ENCODE measurements around the gene BCAR1.
"Not testable (repeated sequence)": the region's sequence is repeated elsewhere in the genome, so short reads cannot be mapped to it uniquely, and the experiment has no call there.

The BCAR1 gene

DNA sequence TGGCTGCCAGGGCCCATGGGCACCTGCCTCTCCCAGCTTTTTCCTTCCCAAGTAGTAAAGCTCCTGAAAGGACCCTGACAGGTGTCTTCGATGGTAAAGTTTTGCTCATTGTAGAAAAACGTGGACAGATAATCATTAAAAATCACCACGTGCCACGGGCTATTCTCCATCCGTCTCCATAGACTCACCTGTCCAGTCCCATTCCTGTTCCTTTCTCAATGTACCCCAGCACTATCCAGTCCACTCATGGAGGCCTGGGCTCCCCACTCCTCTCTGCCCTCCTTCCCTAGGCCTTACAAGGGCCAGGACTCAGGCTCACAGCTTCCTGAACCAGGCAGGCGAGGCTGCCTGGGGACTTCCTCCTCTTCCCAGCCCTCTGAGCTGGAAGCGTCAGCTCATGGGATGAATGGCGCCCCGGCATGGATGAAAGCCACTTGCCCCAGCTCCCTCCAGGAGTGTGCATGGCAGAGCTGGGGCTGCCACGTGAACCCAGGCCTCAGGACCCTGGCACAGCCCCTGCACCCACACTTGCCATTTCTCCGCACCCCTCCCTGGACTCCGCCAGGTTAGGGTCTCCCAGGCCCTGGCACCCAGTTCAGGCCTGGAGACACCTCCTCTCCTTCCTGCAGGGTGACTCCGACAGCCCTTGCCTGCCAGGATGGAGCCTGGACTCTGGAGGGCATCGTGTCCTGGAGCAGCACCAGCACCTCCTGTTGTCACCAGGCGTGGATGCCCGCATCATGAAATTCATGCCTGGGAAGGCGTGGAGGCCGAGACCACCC lies 23.9 kb downstream of the BCAR1 start:
- FAIRE-seq (no peak), DNase-seq (ENCODE audit: insufficient read length, low spot score) (no peak)

DNA sequence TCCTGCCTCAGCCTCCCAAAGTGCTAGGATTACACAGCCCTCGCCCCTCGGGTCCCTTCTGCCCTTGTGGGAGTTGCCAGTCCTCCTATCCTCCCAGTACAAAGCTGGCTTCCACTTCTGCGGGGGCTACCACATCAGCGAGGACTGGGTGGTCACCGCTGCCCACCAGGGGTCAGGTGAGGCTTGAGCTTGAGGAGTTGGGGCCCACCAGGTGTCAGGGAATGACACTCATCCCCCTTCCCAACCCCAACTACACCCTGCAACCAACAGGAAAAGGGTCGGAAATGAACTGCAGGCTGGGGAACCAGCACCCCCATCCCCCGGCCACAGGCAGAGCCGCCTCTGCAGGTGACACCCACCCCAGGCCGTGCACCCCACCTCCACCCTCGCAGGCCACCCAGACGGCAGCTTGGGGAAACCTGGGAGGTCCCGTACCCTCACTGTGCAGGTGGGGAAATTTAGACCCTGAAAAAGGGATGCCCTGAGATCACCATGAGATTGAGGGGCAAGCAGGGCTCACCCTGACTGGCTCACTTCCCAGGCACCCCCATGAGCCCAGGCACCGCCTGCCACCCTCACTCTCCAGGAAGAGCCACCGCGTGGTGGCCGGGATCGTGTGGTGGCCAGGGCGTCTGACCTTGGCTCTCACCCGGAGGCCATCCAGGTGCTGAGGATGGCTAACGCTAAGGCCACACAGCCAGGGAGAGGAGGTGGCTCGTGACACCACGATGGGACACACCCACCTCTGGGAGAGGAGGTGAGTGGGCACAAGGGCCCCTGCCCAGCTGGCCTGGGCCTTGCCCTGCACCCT lies 24.7 kb downstream of the BCAR1 start:
- no peak for FAIRE-seq
- no peak for DNase-seq (ENCODE audit: insufficient read length, low spot score)

DNA sequence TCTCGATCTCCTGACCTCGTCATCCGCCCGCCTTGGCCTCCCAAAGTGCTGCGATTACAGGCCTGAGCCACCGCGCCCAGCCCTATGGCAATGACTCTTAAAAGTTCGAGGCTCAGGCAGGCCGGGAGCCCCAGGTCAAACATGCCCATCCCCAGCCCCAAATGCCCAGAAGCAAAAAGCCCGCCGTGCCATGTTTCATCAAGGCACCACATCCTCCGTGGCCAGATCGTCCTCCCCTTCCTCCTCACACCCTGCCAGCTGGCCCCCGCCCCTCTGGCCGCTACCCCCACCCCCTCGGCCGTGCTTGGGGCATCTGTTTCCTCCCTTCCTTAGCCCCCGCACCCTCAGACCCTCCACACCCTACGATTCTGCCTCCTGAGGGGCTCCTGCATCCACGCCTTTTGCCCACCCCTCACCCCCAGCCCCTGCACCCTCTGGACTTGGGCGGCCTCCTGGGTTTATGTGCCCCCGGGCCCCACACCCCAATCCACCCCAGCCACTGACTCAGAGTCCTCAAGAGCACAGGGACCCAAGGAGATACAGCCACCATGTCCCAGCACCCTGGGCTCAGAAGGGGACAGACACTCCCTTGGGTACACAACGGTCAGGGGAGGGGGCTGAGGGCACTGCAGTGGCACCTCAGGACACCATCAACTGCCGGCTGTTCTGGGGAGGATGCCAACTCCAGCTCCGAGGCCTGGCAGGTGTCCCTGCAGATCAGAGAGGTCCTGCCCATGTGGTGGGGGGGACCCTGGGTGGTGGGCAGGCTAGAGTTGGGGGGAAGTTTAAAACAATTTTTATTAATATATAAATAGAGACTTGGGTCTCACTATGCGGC lies 25.5 kb downstream of the BCAR1 start:
- FAIRE-seq (no peak), DNase-seq (ENCODE audit: insufficient read length, low spot score) (no peak)

DNA sequence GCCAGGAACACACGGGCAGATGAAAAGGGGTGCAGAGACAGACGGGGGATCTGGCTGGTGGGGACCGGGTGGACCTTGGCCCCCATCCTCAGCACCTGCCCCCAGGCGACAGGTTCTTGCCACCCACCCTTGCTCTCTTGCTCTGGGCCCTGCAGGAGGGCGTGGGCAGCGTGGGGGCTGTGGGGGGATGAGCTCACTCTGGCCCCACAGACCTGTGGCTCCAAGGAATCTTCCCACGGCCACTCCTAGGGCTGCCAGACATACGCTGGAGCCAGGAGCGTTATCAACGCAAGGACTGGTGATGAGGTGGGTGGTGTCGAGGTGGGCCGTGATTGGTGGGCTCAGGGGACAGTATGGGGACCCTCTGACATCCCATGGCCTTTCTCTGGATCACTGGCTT lies 26.3 kb downstream of the BCAR1 start:
- FAIRE-seq (no peak), DNase-seq (ENCODE audit: insufficient read length, low spot score) (no peak)

DNA sequence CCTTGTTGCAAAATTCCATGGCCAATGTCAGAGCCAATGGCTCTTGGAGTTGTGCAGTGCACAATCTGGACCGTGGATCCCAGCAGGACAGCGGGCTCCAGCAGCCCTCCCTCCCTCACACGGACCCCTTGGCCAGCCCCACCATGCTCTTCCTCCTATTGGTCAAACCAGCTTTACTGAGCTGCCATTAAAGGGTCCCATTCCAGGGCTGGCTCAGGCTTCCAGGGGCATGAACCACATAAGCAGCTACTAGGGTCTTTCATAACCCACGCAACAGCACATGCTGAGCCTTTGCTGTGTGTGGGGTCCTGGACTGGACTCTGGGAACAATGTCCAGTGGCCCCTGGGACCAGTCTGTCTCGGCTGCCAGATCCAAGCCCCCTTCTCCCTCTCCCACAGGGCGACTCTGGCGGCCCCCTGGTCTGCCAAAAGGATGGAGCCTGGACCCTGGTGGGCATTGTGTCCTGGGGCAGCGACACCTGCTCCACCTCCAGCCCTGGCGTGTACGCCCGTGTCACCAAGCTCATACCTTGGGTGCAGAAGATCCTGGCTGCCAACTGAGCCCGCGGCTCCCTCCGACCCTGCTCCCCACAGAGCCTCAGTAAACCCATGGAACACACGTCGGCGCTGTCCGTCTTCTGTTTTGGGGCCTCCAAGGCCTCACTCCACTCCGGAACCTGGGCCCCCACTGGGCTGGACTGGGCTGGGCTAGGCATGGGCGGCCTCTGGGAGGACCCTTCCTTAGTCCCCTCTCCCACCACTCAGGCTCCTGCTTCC lies 26.9 kb downstream of the BCAR1 start:
- no peak for FAIRE-seq

DNA sequence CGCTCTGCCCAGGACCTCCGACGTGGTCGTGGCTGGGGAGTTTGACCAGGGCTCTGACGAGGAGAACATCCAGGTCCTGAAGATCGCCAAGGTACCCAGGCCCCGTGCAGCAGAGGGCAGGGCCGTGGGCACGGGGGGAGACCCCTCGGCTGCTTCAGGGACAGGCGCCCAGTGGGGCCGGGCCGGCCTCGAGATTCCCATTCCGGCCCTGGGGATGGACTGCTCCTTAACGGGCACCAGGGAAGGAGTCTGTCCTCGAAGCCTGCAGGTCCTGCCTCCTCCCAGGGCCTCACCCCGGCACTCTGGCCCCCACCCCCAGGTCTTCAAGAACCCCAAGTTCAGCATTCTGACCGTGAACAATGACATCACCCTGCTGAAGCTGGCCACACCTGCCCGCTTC lies 28.3 kb downstream of the BCAR1 start:
- FAIRE-seq; DNase-seq (ENCODE audit: insufficient read length, low spot score): not testable (repeated sequence)

More for the DNA sequence above, 26.9 kb downstream of the BCAR1 start:
- DNase-seq (ENCODE audit: insufficient read length, low spot score) = no peak

DNA sequence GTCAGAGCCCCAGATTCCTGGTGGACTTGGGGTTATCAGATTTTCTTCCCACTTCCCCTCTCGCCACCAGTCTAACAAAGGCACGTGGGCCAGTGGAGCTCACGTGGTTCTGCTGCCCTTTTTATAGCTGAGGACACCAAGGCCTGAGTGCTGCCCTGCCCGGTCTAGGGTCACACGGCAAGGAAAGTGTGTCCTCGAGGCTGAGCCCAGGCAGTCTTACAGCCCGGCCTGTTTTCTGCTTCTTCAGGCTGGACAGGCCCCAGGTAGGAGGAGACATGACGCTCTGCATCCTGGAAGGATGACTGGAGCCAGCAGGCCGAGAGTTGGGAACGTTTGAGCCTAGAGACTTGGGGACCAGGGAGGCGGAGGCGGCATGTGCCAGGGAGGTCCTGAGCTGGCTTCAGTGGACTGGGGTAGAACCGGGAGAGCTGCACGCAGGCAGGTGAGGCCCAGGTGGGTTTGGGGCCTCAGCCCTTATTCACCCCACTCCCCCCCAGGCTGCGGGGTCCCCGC lies 29.1 kb downstream of the BCAR1 start:
- FAIRE-seq = no peak
- DNase-seq (ENCODE audit: insufficient read length, low spot score) = no peak

DNA sequence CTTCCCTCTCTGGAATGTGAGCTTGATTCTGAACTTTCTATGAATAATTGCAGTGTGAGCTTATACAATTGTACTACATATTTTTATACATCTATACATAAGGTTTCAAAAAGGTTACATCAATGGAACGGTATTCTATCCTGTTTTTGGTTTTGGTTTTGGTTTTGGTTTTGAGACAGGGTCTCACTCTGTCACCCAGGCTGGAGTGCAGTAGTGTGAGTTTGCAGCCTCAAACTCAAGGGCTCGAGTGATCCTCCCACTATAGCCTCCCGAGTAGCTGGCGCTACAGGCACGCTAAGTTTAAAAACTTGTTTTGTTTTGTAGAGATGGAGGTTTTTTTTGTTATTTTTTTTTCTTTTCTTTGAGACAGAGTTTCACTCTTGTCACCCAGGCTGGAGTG lies 31.6 kb downstream of the BCAR1 start:
- FAIRE-seq = peak; percentile 82

DNA sequence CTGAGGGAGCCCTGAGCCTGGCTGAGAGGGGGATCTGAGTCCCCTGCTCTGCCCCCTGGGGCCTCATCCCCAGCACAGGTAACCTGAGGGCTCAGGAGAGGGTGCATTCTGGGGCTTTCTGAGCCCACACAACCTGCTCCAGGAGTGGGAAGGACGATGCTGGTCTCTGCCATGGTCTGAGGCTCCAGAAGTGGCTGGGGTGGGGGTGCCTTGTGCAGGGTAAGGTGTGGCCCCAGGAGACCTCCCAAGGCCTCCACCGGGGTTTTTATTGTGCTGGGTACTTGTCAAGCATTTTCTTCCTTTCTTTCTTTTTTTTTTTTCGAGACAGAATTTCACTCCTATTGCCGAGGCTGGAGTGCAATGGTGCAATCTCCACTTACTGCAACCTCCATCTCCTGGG lies 32.3 kb downstream of the BCAR1 start:
- DNase-seq (ENCODE audit: insufficient read length, low spot score) = no peak
- FAIRE-seq = no peak

More for the DNA sequence above, 31.6 kb downstream of the BCAR1 start:
- no peak for DNase-seq (ENCODE audit: insufficient read length, low spot score)

DNA sequence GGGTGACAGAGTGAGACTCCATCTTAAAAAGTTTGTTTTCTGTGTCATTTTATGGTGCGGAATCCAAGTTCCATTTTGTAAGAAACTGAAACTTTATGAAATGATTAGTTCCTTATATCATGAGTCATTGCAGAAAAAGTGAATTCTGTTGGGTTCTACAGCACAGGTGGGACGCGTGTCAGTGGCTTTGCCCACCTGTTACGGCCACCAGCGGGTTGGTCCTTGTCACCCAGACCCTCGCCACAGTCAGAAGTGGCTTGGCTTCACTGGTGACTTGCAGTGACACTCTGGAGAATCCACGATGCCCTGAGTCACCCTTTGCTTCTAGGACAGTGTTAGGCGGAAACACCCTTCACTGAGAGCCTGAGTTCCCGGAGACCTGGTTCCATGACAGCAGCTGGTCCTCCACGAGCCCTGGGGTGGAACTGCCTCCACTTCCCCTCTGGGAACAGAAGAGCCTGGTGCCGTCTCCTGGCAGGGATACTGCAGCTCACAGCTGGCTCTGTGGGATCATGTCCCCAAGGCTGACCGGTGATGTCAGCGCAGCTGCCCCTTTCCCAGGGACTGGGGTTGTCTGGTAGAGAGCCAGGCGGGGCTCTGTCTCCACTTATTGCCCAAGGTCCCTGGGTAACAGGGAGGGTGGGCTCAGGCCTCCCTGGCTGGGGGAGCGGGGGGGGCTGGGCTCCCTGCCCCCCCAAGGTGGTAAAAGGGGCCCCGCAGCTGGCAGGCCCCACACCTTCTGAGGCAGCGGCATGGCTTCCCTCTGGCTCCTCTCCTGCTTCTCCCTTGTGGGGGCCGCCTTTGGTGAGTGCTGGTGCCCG lies 33.0 kb downstream of the BCAR1 start, which contains the start of gene CTRB1:
Gene CTRB1, plus strand, starts transcription at position 733 of the 821 bp plus-strand sequence. Its CDS starts 20 bp downstream, at position 753.
- peak; percentile 61 for DNase-seq (ENCODE audit: insufficient read length, low spot score)
- FAIRE-seq = peak; percentile 49

DNA sequence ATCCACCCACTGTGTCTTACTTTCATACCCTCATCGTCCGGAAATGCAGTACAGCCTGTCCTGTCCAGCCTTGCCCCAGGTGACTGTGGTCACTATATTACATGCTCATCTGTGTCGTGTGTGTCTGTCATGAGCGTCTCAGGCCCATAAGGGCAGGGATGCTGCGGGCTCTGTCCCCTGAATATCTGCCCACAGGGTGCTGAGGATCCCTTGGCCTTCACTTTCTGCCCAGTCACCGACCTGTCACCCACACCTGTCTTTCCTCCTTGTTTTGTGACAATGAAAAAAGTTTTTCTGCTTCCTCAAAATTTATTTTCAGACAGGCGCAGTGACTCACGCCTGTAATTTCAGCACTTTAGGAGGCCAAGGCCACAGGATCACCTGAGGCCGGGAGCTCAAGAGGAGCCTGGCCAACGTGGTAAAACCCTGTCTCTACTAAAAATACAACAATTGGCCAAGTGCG lies 34.0 kb downstream of the BCAR1 start:
- DNase-seq (ENCODE audit: insufficient read length, low spot score) = no peak
- no peak for FAIRE-seq

DNA sequence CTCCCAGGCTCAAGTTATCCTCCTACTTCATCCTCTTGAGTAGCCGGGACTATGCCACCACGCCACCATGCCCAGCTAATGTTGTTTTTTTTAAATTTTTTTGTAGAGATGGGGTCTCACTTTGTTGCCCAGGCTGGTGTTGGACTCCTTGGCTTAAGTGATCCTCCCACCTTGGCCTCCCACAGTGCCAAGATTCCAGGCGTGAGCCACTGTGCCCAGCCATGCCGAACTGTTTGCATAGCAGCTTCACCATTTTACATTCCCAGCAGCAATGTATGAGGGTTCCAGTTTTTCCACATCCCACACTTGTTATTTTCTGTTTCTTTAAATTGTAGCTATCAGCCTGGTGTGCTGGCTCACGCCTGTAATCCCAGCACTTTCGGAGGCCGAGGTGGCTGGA lies 34.8 kb downstream of the BCAR1 start:
- FAIRE-seq (no peak), DNase-seq (ENCODE audit: insufficient read length, low spot score) (no peak)

DNA sequence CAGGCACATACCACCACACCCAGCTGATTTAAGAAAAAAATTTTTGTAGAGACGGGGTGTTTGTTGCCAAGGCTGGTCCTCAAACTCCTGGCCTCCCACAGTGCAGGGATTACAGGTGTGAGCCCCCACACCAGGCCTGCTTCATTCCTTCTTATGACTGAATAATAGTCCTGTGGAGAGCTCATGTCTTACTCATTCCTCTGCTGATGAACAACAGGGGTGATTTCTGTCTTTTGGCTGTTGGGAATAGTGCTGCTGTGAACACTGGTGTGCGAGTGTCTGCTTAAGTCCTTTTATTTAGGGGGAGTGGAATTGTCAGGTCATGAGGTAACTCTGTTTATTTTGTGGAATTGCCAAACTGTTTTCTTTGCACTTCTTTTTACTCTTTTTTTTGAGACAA lies 35.3 kb downstream of the BCAR1 start:
- FAIRE-seq = no peak

DNA sequence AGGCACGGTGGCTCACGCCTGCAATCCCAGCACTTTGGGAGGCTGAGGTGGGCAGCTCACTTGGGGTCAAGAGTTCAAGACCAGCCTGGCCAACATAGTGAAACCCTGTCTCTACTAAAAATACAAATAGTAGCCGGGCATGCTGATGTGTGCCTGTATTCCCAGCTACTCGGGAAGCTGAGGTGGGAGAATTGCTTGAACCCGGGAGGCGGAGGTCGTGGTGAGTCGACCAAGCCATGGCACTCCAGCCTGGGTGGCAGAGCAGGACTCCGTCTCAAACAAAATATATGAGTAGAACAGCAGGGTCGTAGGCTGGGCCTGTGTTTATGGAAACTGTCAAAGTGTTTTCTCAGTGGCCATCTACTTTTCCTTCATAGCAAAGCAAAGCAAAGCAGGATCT lies 40.1 kb downstream of the BCAR1 start:
- FAIRE-seq; DNase-seq (ENCODE audit: insufficient read length, low spot score): not testable (repeated sequence)

More for the DNA sequence above, 35.3 kb downstream of the BCAR1 start:
- DNase-seq (ENCODE audit: insufficient read length, low spot score) = no peak

DNA sequence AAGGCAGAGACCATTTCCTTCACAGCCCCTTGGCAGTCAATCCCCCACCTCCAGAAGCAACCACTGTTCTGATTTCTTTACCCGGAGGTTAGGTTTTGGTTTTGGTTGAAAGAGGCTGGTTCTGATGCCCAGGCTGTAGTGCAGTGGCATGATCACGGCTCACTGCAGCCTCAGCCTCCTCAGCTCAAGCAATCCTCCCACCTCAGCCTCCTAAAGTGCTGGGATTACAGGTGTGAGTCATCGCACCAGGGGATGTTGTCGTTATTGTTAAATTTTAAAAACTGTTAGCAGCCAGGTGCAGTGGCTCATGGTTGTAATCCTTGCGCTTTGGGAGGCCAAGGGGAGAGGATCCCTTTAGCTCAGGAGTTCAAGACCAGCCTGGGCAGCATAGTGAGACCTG lies 41.5 kb downstream of the BCAR1 start:
- DNase-seq (ENCODE audit: insufficient read length, low spot score) (no peak), FAIRE-seq (no peak)

DNA sequence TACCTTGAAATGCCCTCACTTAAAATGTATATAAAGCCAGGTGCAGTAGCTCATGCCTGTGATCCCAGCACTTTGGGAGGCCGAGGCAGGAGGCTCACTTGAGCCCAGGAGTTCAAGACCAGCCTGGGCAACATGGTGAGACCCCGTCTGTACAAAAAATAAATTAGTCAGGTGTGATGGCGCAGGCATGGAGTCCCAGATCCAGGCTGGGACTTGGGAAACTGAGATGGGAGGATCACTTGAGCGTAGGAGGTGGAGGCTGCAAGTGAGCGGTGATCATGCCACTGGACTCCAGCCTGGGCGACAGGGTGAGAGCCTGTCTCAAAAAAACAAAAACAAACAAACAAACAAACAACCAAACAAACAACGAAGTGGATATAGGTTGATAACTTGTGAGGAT lies 41.9 kb downstream of the BCAR1 start:
- DNase-seq (ENCODE audit: insufficient read length, low spot score); FAIRE-seq: not testable (repeated sequence)

DNA sequence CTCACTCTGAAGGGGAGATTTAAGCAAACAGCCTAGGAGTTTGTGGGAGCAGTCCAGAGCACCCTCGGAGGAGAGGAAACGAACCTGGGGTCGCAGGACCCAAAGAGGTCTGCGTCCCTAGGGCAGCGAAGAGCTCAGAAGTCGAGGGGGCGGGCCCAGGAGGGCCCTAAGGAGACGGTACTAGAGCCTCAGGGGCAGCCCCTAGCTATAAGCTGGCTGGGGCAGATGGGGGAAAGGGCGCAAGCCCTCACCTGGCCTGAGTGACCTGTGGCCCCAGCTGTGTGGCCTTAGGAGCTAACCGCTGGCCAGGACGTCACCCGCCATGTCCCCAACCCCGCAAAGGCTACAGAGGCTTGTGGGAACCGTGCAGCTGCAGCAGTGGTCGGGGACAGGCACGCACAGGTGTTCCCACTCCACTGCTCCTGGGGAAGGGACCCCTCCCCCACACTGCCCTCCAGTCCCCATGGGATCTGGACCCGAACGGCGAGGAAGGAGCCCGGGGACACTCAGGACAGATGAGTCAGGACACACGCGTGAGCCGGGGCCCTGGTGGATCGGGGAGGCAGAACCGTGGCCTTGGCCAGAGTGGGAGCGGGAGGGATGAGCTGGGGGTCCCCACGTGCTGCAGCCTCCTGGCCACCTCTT lies 42.4 kb downstream of the BCAR1 start:
- no peak for FAIRE-seq
- DNase-seq (ENCODE audit: insufficient read length, low spot score) = no peak

DNA sequence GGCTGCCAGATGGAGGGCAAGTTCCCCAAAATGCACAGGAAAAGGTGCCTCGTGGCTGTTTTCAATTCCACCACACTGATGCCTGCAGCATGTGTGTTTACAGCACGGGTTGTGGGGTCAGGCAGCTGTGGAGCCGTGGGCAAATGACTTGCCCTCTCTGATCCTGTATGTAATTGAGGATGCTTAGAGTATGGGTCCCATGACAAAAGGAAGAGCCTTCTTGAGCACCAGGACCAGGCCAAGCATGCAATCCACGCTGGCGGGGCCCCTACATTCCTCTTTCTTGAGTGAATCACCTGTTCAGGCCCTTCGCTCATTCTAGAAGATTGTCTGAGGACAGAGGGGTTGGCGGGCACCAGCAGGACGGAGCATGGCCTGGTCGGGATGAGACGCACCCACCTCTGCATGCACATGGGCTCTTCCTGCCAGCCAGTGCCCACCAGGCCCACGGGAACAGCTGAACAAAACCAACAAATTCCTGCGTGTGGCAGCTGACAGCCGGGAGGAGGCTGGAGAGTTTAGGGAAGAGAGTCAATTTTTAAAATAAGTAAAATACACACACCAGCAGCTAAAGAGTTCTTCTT lies 43.1 kb downstream of the BCAR1 start:
- no peak for DNase-seq (ENCODE audit: insufficient read length, low spot score)
- FAIRE-seq = no peak

Data from GM19239 (cell line).